Heart left ventricle (tissue), 13 donors: ENCODE data around the gene AIG1.

Experiments
- POLR2A ChIP-seq, 2 donors: fragments of 450-650 bp; IDR thresholded peaks; one replicate each; pipeline ENCODE4 v1.6.1; 2017; ENCODE audit warnings: antibody characterized with exemption in 2 of 2, mild to moderate bottlenecking in 2 of 2, moderate library complexity in 2 of 2
- TF ChIP-seq, protein P1 (sequence below), 12 donors: fragments of 200-600 bp; sonication (generic) in 4 of 12; IDR thresholded peaks; one replicate each; pipeline versions ENCODE4 v1.5.0 to v1.8.0; 2018 to 2022; ENCODE audit warnings: antibody characterized with exemption in 12 of 12, mild to moderate bottlenecking in 5 of 12
- donor health status: ischemic (EF 13 %, LVEDD 7.1; RV severe dilation, severe dysfunction).
- donor health status: DM: no; HTN: yes; CAD: no.
- donor health status: DM: no; HTN: no; CAD: no.
- donor health status: ischemic (EF 25% LVEDD 6.9; RV normal size, moderate dysfunction).
- donor health status: ischemic (EF 25% LVEDD 5.7; RV mildly dilated, moderate dysfunction).
- donor health status: ischemic (EF 35%, LVEDD 5.7; RV mildly dilated, moderate dysfunction).
- donor health status: nonischemic (EF 11% LVEDD 7.7; RV severe dilation, severe dysfunction).
- donor health status: DM: yes; HTN: yes; CAD: no.
- donor health status: PGD.
- donor health status: ischemic (EF 29% LVEDD 5.4; RV normal size, mild dysfunction).
- donor health status: nonischemic (EF 23%, LVEDD 6.1; RV moderate dilation, normal function).

DNA sequence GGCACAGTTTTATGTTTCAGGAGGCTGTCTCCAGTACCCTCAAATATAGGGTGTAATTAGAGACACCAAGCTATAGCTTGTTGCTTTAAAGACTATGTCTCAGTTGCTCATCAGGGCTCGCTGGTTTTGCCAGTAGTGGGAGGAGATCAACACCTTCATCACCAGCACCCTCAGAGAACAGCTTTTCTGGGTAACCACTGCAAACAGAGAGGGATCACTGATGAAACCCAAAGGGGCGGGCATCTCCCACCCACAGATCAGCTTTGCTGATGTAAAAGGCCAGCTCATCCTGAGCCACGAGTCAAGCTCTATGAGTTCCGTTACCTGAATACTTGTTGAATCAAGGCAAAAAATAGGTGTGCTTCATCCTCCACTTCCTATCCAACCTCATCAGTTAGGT, 187.7 kb downstream of the AIG1 start:
- no peak for TF ChIP-seq POLR2A (IDR thresholded peaks at IDR 0.05)
- TF ChIP-seq, protein P1, sequence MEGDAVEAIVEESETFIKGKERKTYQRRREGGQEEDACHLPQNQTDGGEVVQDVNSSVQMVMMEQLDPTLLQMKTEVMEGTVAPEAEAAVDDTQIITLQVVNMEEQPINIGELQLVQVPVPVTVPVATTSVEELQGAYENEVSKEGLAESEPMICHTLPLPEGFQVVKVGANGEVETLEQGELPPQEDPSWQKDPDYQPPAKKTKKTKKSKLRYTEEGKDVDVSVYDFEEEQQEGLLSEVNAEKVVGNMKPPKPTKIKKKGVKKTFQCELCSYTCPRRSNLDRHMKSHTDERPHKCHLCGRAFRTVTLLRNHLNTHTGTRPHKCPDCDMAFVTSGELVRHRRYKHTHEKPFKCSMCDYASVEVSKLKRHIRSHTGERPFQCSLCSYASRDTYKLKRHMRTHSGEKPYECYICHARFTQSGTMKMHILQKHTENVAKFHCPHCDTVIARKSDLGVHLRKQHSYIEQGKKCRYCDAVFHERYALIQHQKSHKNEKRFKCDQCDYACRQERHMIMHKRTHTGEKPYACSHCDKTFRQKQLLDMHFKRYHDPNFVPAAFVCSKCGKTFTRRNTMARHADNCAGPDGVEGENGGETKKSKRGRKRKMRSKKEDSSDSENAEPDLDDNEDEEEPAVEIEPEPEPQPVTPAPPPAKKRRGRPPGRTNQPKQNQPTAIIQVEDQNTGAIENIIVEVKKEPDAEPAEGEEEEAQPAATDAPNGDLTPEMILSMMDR (IDR thresholded peaks at IDR 0.05), result no peak
